MM.1S (cell line): Measurements from ENCODE around the gene GTF2H4.
A peak's percentile ranks its signal among the peaks of the same experiment; 100 is the strongest.

Experiments used
- DNase-seq: peaks from one replicate; pipeline ENCODE4 v3.0.0-alpha.2; 2015
- H2AFZ ChIP-seq: fragments of 300-600 bp; sonication (generic); 2 replicates; pipeline ENCODE4 v1.6.0; 2016; ENCODE audit warnings: antibody characterized with exemption, low read length
- H3F3A ChIP-seq: fragments of 300-600 bp; sonication (generic); 2 replicates; pipeline ENCODE4 v1.6.1; 2016; ENCODE audit warnings: mild to moderate bottlenecking, antibody characterized with exemption, low read length, moderate library complexity, mixed read lengths; ENCODE audit not compliant: insufficient read depth
- H3K27ac ChIP-seq: fragments of 300-600 bp; sonication (generic); 2 replicates; pipeline ENCODE4 v1.5.1; 2016; ENCODE audit warnings: mild to moderate bottlenecking, low read length
- H3K27me3 ChIP-seq: fragments of 300-600 bp; sonication (generic); replicated peaks from 2 replicates; pipeline ENCODE4 v1.6.0; 2016; ENCODE audit warnings: low read length; ENCODE audit not compliant: insufficient read depth
- H3K36me3 ChIP-seq: fragments of 300-600 bp; sonication (generic); replicated peaks from 2 replicates; pipeline ENCODE4 v1.6.1; 2016; ENCODE audit warnings: mild to moderate bottlenecking, low read length, mixed read lengths; ENCODE audit not compliant: insufficient read depth
- H3K4me1 ChIP-seq: fragments of 300-600 bp; sonication (generic); 2 replicates; pipeline ENCODE4 v1.6.1; 2016; ENCODE audit warnings: low read length, mixed read lengths
- H3K4me2 ChIP-seq: fragments of 300-600 bp; sonication (generic); 2 replicates; pipeline ENCODE4 v1.6.0; 2016; ENCODE audit warnings: low read depth, low read length
- H3K4me3 ChIP-seq: fragments of 300-600 bp; sonication (generic); 2 replicates; pipeline ENCODE4 v1.5.1; 2016; ENCODE audit warnings: low read length, mixed read lengths
- H3K79me2 ChIP-seq: fragments of 300-600 bp; sonication (generic); 2 replicates; pipeline ENCODE4 v1.6.1; 2016; ENCODE audit warnings: mixed run types, low read length, mixed read lengths
- H3K9ac ChIP-seq: fragments of 300-600 bp; sonication (generic); 2 replicates; pipeline ENCODE4 v1.6.1; 2016; ENCODE audit warnings: low read length, mixed read lengths
- H3K9me2 ChIP-seq: fragments of 300-600 bp; sonication (generic); replicated peaks from 2 replicates; pipeline ENCODE4 v1.6.1; 2016; ENCODE audit warnings: mild to moderate bottlenecking, low read length, mixed read lengths; ENCODE audit not compliant: insufficient read depth
- H3K9me3 ChIP-seq: fragments of 300-600 bp; sonication (generic); replicated peaks from 2 replicates; pipeline ENCODE4 v1.6.1; 2016; ENCODE audit warnings: mild to moderate bottlenecking, low read length, mixed read lengths; ENCODE audit not compliant: insufficient read depth
- H4K20me1 ChIP-seq: fragments of 300-600 bp; sonication (generic); 2 replicates; pipeline ENCODE4 v1.6.1; 2016; ENCODE audit warnings: mild to moderate bottlenecking, low read length, moderate library complexity, mixed read lengths; ENCODE audit not compliant: insufficient read depth
- CTCF ChIP-seq: fragments of 300-600 bp; sonication (generic); IDR thresholded peaks from 2 replicates; pipeline ENCODE4 v1.5.1; 2016; ENCODE audit warnings: antibody characterized with exemption, low read length, mixed read lengths
- EZH2 ChIP-seq: fragments of 300-600 bp; sonication (generic); optimal IDR thresholded peaks from 2 replicates; pipeline ENCODE3; 2017; ENCODE audit warnings: low read depth, mild to moderate bottlenecking, antibody characterized with exemption, low read length, mixed read lengths
- EZH2phosphoT487 ChIP-seq: fragments of 300-600 bp; sonication (generic); IDR thresholded peaks from 2 replicates; pipeline ENCODE4 v1.6.1; 2018; ENCODE audit warnings: antibody characterized with exemption, low read length

GTF2H4 gene

GRCh38 chr6:30963641-30964040 lies 55.6 kb downstream of the GTF2H4 start:
- H3K4me3 ChIP-seq: no peak overlapping the region
- DNase-seq: no peak
- TF ChIP-seq CTCF (no peak), EZH2phosphoT487 (no peak), EZH2 (no peak)
- H3K9me3 ChIP-seq: no peaks in the 10 kb centered on the region
- no peak overlapping the region for H2AFZ ChIP-seq
- H3K4me1 ChIP-seq: peaks cover 8% of the 10 kb centered on the region; the same call in 1 of the 2 replicates
- H3K27ac ChIP-seq: peak overlapping the region; percentile 15; the same call in 1 of the 2 replicates
- no peak overlapping the region for H3K9ac ChIP-seq
- no peaks in the 10 kb centered on the region for H3K36me3 ChIP-seq
- no peaks in the 10 kb centered on the region for H3K9me2 ChIP-seq
- H3K27me3 ChIP-seq: no peaks in the 10 kb centered on the region
- no peaks in the 10 kb centered on the region for H4K20me1 ChIP-seq
- no peak overlapping the region for H3K4me2 ChIP-seq
- H3F3A ChIP-seq: no peaks in the 10 kb centered on the region
- no peaks in the 10 kb centered on the region for H3K79me2 ChIP-seq
